HG03565 (cell line): ENCODE measurements around the gene ZNF341.

Experiments used
- ATAC-seq: cut with Tn5 transposase; IDR thresholded peaks from one replicate; pipeline ENCODE4 v1.9.1; 2021; ENCODE audit warnings: mild to moderate bottlenecking, moderate library complexity; ENCODE audit not compliant: unreplicated experiment

The ZNF341 gene

GRCh38 chr20:33765592-33765991 is 33.8 kb downstream of the ZNF341 start:
- ATAC-seq = no peak

- ATAC-seq = no peak
Observed at GRCh38 chr20:33766686-33767085, 34.9 kb downstream of the ZNF341 start.

GRCh38 chr20:33767777-33768138 is 36.0 kb downstream of the ZNF341 start:
- ATAC-seq = no peak

GRCh38 chr20:33769043-33769442 is 37.2 kb downstream of the ZNF341 start:
- no peak for ATAC-seq

GRCh38 chr20:33770005-33770404 is 38.2 kb downstream of the ZNF341 start:
- no peak for ATAC-seq

- no peak for ATAC-seq
Observed at GRCh38 chr20:33771938-33772337, 40.1 kb downstream of the ZNF341 start.

- no peak for ATAC-seq
Observed at GRCh38 chr20:33772439-33772838, 40.6 kb downstream of the ZNF341 start.

- ATAC-seq = peak; percentile 58
Observed at GRCh38 chr20:33773412-33774089, 41.8 kb downstream of the ZNF341 start.

- ATAC-seq = no peak
Observed at GRCh38 chr20:33777816-33778215, 46.0 kb downstream of the ZNF341 start.

GRCh38 chr20:33781133-33781532 is 49.3 kb downstream of the ZNF341 start:
- ATAC-seq = no peak

- ATAC-seq = no peak
Observed at GRCh38 chr20:33781945-33782344, 50.1 kb downstream of the ZNF341 start.

GRCh38 chr20:33783256-33783655 is 51.5 kb downstream of the ZNF341 start:
- no peak for ATAC-seq

GRCh38 chr20:33783818-33784217 is 52.0 kb downstream of the ZNF341 start:
- ATAC-seq = no peak

GRCh38 chr20:33784225-33784624 is 52.4 kb downstream of the ZNF341 start:
- ATAC-seq = no peak

GRCh38 chr20:33785503-33785902 is 53.7 kb downstream of the ZNF341 start:
- no peak for ATAC-seq

- ATAC-seq = no peak
Observed at GRCh38 chr20:33787253-33787891, 55.6 kb downstream of the ZNF341 start.

- no peak for ATAC-seq
Observed at GRCh38 chr20:33788351-33789049, 56.7 kb downstream of the ZNF341 start.

GRCh38 chr20:33789109-33789857 is 57.5 kb downstream of the ZNF341 start:
- no peak for ATAC-seq

- no peak for ATAC-seq
Observed at GRCh38 chr20:33789858-33790182, 58.0 kb downstream of the ZNF341 start.

- no peak for ATAC-seq
Observed at GRCh38 chr20:33790566-33790965, 58.8 kb downstream of the ZNF341 start.

- ATAC-seq = no peak
Observed at GRCh38 chr20:33791021-33791420, 59.2 kb downstream of the ZNF341 start.

- no peak for ATAC-seq
Observed at GRCh38 chr20:33791540-33791939, 59.7 kb downstream of the ZNF341 start.
